Superior temporal gyrus (tissue), 1 donor: Measurements from ENCODE around the gene CTF1.

Experiments used
- DNase-seq: peaks from one replicate; pipeline ENCODE4 v3.0.0-alpha.2; 2016; ENCODE audit errors: extremely low spot score

The CTF1 gene

DNA sequence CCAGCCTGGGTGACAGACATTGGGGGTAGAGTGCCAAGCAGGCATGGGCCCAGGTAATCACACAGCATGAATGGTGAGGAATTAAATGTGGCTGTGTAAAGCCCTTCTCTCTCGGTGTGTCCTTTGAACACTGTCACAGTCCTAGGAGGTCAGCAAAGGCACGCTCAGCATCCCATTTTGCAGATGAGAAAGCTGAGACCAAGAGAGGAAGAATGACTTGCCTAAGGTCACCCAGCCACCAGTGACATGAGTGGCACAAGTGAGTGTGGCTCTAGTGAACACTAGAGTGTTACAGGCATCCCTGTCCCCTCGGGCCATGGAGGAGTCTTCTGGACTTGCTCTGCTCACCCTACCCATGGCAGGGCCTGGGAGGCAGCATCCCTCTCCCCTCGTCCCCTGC is 10.7 kb downstream of the CTF1 start:
- no peak for DNase-seq

DNA sequence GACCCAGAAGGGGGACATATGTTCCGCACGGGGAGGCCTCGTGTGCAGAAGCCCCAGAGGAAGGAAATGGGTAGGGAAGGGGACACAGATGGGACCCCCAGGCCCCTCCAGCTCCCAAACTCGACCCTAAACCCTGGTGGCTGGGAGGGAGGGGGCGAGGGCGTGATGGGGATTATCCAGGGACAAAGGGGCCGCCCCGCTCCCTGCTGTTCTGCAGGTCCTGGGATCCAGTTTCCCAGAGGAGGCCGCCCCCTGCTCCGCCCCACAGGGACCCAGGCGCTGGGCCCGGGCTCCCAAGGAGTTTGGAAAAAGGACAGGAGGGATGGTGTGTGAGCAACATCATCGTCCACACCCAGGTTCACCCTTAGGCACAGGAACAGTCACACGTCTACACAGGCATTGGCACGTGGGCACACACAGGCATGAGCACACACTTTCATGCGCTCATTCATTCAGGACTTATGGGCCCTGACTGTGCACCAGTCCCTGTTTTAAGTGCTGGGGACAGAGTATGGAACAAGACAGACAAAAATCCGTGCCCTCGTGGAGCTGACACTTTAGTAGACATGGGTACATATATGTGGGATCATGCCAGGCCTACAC is 14.1 kb downstream of the CTF1 start:
- DNase-seq: no peak

DNA sequence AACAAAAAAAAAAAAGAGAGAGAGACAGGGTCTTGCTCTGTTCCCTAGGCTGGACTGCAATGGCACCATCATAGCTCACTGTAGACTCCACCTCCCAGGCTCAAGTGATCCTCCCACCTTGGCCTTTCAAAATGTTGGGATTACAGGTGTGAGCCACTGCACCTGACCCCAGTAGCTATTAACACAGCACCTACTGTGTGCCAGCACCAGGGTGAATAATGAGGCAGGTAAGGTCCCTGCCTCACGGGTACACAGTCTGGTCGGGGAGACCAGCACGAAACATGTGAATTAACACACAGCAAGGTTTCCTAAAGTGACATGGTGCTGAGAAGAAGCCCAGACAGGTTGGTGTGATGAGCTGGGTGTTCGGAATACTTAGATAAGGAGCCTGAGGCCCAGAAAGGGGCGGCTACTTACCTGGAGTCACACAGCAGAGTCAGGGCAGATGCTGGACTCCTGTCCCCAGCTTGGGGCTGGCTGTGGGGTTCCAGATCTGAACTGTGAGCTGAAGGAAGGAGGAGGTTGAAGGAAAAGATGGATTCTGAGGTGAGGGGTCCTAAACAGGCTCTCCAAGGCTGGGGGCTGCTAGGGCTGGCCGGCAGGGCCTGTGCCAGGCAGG is 16.5 kb downstream of the CTF1 start:
- DNase-seq: no peak

DNA sequence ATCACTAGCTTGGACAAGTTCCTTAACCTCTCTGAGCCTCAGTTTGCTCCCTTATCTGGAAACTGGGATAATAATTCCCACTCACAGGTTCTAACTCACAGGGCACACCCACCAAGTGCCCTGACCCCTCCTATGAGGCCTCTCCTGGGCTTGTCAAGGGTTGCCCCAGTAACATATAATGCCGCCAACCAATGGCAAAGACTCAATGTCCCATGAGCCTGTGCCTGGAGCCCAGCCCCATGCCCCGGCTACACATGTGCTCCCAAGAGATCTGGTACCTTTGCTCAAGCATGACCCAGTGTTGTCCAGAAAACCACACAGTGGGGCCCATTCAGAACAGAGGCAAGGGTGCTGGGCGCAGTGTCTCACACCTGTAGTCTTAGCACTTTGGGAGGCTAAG is 18.4 kb downstream of the CTF1 start:
- DNase-seq: no peak

DNA sequence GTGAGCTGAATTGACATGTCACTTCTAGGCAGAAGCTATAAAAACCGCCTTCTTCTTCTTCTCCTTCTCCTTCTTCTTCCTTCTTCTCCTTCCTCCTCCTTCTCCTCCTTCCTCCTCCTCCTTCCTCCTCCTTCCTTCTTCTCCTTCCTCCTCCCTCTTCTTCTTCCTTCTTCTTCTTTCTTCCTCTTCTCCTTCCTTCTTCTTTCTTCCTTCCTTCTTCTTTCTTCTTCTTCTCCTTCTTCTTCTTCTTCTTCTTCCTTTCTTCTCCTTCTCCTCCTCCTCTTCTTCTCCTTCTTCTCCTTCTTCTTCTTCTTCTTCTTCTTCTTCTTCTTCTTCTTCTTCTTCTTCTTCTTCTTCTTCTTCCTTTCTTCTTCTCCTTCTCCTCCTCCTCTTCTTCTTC is 22.2 kb downstream of the CTF1 start:
- DNase-seq: no peak

DNA sequence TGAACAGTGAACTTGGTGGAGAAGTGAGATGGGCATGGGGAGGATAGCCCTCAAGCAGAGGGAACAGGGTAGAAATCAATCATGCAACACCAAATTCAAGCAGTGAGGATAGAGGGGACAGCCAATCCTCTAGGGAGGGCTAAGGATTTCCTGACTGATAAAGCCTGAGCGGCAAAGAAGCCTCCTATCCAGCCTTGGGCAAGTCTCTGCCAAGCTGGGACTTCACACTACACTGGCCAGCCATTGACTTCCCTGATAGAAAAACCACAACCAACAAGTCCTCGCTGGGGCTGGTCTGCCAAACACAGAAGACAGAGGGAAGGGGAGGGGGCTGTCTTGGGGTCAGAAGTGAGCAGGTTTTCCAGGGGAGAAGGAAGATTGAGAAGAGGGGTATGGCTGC is 24.5 kb downstream of the CTF1 start:
- DNase-seq: no peak

DNA sequence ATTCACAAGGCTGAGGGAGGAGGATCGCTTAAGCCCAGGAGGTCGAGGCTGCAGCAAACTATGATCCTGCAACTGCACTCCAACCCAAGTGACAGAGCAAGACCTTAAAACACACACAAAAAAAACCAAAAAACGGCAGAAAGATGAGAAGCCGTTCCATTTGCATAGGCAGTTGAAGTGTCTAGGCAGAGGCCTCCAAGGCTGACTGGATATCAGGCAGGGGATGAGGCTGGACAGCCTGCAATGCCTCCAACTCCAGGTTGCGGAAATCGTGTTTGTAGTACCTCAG is 25.0 kb downstream of the CTF1 start:
- no peak for DNase-seq

DNA sequence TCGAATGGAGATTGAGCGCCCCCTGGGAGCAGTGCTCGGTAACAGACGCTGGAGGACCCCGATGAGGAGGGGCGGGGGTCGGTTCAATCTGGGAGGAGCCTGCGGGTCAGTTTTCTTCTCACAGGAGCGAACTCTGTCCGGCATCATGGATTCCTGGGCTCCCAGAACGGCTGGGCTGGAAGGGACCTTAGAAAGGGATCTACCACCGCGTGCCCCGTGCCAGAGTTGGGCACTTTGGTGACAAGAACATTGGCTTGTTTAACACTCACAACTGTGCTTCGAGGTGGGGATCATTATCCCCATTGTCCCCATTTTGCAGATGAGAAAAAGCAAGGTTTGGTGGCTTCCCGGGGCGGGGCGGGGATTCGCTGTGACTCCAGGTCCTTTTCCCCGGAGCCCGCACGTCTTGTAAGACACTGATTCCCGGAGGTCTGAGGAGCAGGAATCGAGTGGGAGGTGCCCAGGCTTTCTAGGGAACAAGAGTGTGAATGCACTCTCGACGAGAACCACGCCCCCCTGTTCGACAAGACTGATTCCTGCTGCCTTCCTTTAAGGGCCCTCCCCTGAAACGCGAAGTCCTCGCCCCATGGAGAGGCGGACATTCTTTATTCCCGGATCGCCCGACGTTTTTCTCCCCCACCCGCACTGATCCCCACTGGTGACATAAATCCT is 25.5 kb downstream of the CTF1 start:
- DNase-seq: peak; percentile 92

DNA sequence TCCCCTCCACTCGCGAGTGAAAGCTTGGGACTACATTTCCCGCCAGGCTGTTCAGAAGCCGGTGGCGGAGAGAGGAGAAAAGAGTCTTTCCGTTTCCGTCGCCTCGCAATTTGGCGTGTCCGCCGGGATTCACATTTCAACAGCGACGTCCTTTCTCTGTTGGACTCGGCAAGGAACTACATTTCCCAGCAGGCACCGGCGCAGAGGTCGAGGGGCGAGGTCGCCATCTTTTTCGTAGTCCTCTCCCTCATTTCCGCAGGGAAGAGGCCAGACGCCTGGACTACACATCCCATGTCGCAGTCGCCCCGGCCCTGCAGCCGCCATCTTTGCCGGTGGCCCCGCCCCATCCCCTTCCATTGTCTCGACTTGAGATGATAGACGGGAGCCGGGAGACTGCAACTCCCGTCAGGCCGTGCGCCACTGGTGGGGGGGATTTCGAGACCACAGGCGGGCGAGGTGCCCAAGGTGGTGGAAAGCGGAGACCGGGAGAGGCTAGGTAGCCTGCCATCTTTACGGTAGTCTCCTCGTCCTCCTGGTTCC is 26.1 kb downstream of the CTF1 start:
- peak; percentile 100 for DNase-seq

DNA sequence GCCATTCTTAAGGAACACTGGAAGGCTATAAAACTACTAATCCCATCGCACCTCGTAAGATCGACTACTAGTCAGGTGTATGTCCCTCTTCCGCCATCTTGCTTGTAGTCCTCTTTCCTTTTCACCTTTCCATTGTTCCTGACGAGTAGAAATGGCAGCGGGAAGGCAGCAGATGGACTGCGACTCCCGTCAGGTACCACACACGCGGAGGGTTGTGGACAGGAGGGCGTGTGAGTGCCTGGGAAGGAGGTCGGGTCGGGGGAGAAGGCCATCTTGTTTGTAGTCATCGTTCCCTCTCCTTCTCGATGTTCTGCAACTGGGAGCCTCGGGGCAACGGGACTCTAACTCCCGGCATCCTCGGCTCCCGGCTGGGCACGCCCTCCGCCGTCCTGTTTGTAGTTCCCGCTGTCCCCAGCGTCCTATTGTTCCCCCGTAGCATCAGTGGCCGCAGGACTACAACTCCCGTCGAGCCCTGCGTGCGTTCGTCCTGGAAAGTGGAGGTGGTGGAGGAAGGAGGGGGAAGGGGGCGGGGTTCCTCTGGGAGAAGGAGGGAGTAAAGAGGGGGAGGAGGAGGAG is 26.6 kb downstream of the CTF1 start:
- DNase-seq: peak; percentile 99

DNA sequence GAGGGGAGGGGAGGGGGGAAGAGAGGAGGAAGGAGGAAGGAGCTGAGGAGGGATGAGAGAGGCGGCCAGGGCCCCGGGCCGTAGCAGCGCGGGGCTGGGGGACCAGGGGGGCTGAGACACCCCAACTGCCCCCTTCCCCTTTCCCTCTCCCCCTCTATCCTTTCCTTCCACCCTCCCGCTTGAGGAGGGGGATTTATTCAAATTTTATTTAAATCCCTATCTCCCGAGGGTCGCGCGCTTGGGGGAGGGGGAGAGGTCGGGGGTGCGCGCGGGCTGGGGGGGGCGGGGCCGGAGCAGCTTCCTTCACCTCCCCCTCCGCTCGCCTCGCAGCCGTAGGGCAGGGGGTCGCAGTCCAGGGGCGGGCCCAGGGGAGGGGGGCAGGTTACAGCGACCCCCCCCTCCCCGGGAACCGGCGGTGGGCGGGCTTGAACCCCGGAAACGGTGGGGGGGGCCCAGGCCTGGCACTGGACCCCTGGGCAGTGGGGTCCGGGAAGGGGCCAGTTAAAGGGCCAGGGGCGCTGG is 27.2 kb downstream of the CTF1 start, which contains the start of gene FBXL19:
Gene FBXL19 (plus strand): TSS at position 19 of the 522 bp plus-strand sequence. CDS start 2,183 bp downstream, outside the sequence.
- no peak for DNase-seq

DNA sequence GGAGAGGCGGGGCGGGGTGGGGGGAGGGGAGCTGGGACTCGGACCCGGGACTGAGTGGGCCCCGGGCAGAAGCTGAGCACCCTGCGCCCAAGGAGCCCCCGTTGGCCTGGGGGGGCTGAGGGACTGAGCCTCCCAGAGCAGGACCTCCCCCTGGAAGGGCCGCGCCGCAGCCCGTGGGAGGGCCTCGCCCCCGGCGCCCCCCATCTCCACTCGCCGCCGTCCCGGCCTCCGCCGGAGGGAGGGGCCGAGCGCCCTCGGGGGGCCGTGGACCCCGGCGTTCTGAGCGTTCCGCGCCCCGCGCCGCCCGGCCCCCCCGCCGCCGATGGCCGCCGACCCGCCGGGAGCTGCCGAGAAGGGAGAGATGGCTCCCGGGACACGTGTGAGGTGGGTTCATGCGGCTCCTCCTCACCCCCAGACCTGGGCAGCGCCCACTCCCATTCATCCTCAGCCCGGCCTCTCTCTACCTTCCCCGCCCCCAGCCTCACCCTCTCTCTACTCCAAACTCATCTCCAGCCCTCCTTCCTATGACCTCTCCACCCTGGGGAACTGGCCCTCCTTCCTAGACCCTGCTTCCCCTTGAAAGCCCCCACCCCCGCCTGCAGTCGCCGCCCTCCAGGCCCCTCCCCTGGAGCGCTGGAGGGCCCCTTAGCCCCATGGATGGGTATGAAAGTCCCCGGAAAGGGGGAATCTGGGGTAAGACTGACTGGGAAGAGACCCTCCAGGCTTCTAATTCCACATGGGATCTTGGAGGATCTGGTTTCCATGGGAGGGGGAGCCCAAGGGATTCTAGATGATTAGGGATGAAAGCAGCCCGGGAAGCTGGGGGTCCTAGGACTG is 27.9 kb downstream of the CTF1 start:
- DNase-seq: no peak

DNA sequence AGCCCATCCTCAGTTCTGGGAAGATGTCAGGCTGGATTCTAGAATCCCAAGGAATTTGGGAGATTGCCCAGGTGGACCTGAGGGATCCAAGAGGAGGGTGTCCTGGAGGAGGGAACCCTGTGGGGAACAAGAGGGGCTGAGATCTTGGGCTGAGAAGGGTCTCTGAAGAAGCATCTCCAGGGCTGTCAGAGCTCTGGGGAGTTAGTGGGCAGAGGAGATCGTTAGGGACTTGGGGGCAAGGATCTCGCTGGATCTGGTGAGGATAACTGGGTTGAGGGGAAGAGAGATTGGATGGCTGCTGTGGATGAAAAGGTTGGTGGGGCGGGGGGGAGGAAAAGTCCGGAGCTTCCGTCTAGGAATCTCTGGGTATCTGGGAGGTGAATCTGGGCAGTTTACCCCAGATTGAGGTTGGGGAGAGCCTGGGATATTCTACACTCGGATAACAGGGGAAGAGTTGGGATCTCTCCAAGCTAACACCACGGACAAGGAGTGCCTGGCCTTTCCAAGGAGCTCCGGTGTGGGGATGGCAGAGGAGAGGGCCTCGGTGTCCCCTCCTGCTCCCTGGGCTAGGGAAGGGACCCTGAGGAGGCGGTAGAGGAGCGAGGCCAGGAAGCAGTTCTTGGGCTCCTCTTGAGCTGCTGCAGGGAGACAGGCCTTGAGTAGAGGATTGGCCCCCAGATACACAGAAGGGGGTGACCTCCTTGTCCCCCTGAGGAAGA is 28.7 kb downstream of the CTF1 start:
- DNase-seq: no peak

DNA sequence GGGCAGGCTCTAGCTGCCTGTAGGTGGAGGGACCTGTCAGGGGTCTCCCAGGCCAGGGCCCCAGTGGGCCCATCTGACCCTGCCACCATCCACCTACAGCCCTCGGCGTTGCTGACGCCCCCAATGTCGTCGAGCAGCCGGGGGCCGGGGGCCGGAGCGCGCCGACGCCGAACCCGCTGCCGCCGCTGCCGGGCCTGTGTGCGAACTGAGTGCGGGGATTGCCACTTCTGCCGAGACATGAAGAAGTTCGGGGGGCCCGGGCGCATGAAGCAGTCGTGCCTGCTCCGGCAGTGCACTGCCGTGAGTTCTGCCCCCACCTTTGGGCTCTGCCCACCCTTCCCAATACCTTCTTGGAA is 29.2 kb downstream of the CTF1 start:
- DNase-seq: no peak

DNA sequence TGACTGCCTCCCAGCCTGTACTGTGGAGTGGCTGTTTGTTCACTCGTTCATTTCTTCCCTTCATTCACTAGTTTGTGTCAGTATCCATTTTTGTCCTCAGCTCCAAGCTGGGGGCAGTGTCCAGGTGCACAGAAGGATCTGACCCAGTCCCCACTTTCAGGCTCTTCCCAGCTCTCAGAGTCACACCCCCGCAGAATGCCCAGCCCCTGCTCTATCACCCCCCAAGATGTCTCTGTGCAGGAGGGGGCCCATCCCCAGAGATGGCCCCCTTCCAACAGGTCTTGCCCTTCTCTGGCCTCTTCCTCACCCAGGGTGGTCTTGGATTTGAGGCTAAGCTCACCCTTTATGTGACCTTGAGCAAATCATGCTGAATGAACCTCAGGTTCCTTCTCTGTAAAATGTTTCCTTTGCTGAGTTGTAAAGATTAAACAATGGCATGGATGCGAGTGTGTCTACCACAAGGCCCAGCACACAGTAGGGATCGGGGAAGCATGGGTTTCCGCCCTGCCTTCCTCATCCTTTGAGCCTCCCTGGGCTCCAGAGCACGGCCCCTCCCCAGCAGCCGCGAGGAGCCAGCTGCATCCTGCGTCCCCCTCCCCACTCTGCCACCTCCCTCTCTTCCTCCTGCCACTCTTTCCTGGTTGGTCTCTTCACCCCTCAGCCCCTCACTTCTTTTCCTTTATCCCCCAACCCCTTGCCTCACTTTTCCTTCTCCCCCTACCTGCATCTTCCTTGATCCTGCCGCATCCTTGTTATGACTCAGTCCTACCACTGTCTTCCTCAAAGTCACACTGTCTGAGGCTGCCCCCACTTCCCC is 29.8 kb downstream of the CTF1 start:
- DNase-seq: no peak

DNA sequence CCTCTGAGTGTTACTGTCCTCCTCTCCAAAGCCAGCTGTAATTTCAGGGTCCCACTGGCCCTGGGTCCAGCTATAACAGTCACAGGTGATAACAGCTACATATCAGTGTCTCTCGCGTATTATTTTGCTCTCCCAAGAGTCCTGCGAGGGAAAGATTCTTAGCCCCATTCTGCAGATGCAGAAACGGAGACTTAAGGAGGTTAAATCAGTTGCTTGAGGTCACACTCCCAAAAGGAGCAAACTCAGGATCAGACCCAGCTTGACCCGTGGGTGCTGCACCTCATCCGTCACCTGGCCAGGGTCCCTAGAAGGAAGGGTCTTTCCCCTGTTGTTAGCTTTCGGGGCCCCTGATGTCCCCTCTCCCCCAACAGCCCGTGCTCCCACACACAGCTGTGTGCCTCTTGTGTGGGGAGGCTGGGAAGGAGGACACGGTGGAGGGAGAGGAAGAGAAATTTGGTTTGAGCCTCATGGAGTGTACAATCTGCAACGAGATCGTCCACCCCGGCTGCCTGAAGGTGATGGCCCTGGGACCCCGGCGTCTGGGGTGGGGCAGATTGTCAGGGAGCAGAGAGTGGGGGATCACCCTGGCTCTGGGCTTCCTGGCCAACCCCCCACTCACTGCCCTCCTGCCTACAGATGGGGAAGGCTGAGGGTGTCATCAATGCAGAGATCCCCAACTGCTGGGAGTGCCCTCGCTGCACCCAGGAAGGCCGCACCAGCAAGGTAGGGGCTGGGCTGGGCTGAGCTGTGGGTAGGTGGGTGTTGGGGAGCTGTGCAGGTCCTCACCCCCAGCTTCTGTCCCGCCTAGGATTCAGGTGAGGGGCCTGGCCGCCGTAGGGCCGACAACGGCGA is 30.7 kb downstream of the CTF1 start:
- DNase-seq: no peak

DNA sequence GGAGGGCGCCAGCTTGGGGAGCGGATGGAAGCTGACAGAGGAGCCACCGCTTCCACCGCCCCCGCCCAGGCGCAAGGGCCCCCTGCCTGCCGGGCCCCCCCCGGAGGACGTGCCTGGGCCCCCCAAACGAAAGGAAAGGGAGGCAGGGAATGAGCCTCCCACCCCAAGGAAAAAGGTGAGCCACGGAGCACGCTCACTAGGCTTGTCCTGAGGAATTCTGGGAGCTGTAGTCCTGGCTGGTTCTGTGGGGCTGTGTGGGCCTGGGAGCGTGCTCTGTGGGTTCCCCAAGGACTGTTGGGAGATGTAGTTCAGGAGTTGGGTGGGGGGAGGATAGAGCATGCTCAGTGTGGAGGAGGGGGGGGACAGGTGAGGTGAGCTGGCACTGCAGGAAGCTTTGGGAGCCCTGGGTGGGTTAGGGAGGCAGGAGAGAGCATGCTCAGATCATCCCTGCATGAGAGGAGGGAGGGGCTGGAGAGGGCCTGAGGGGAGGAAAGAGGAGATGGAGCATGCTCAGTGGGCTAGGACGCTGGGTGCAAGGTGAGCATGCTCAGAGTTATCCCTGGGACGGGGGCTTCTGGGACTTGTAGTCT is 31.5 kb downstream of the CTF1 start:
- DNase-seq: peak; percentile 84

DNA sequence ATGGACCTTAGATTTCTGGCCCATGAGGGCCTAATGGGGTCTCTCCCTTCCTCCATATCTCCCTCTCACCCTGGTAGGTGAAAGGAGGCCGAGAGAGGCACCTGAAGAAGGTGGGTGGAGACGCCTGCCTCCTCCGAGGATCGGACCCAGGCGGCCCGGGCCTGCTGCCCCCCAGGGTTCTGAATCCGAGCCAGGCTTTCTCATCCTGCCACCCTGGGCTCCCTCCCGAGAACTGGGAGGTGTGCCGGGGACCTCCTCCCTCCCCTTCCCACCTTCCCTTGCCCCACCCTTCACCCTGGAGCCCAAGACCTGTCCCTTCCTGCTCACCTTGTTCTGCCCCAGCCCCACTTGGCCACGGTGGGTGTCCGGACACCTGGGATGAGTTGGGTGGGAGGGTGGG is 32.0 kb downstream of the CTF1 start:
- DNase-seq: no peak

DNA sequence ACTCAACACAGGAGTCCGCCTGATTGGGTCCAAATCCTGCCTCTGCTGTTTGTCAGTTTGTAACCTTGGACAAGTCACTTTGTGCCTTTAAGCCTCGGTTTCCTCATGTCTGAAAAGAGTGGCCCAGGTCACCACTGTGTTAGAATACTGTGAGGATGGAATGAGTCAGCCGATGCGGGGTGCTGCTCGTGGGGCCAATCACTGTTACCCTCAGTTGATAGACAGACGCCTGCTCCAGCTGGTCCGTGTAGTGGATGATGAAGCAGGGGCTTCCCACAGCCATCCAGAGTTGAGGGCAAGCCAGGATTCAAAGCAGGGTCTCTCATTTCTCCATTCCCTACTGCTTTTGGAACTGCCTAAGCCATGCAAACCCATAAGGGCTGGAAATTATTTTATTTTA is 32.8 kb downstream of the CTF1 start:
- no peak for DNase-seq
